H1 (cell line): ENCODE results near the gene PRKAR1B. TPM values are rescaled to one million over a fixed set of nuclear protein-coding genes. Genes with fewer than 3 reads are reported as not detected.

Experiments used
- CTCF ChIA-PET: fragments of 300-600 bp; sonication (Branson Sonifier 250); formaldehyde crosslinking; loops from one replicate; lab custom pipeline; 2021; ENCODE audit not compliant: partially characterized antibody; lab: Charles Lee
- POLR2A ChIA-PET: fragments of 300-600 bp; sonication (Branson Sonifier 250); formaldehyde crosslinking; loops from one replicate; lab custom pipeline; 2021; ENCODE audit warnings: inconsistent platforms; ENCODE audit not compliant: partially characterized antibody; lab: Charles Lee
- DNase-seq, 2 experiments: peaks; one replicate each; pipeline versions ENCODE4 v3.0.0 to v3.0.0-alpha.2; 2010 to 2022; ENCODE audit warnings: low spot score in 2 of 2, low read depth in 1 of 2, mixed read lengths in 1 of 2
- FAIRE-seq: peaks from 2 replicates; lab custom pipeline; 2011; peaks lifted over from hg19 to GRCh38; lab: Jason Lieb, UNC
- H2AFZ ChIP-seq: 2 replicates; pipeline ENCODE4 v1.8.1; 2012; ENCODE audit warnings: low read length, inconsistent platforms
- H2AK5ac ChIP-seq: 2 replicates; pipeline ENCODE4 v1.6.1; 2013; ENCODE audit warnings: low read depth, low read length
- H2BK120ac ChIP-seq: replicated peaks from 2 replicates; pipeline ENCODE3; 2013; ENCODE audit warnings: low read depth, low read length, inconsistent platforms
- H2BK12ac ChIP-seq: 2 replicates; pipeline ENCODE4 v1.6.1; 2013; ENCODE audit warnings: low read depth, low read length
- H2BK15ac ChIP-seq: 2 replicates; pipeline ENCODE4 v1.6.1; 2013; ENCODE audit warnings: low read length
- H2BK20ac ChIP-seq: 2 replicates; pipeline ENCODE4 v1.6.1; 2013; ENCODE audit warnings: low read length
- H2BK5ac ChIP-seq: 2 replicates; pipeline ENCODE4 v1.6.1; 2013; ENCODE audit warnings: low read depth, low read length
- H3K14ac ChIP-seq: 2 replicates; pipeline ENCODE4 v1.6.1; 2013; ENCODE audit warnings: inconsistent platforms; ENCODE audit not compliant: insufficient read length
- H3K18ac ChIP-seq: 2 replicates; pipeline ENCODE4 v1.6.1; 2013; ENCODE audit warnings: low read length; ENCODE audit errors: extremely low read depth
- H3K23ac ChIP-seq: 2 replicates; pipeline ENCODE4 v1.6.1; 2013; ENCODE audit warnings: inconsistent platforms; ENCODE audit not compliant: insufficient read length
- H3K23me2 ChIP-seq: 2 replicates; pipeline ENCODE4 v1.6.1; 2013; ENCODE audit warnings: low read depth, low read length
- H3K27ac ChIP-seq: 2 replicates; pipeline ENCODE4 v1.6.1; 2011; ENCODE audit warnings: low read depth, low read length, inconsistent platforms
- H3K27me3 ChIP-seq, 4 experiments: replicated peaks in 1 of 4; 1 replicate in 1 of 4; 2 replicates in 3 of 4; pipeline versions ENCODE4 v1.6.1 to v1.8.1; 2011 to 2013; ENCODE audit warnings: low read length in 3 of 4, mild to moderate bottlenecking in 3 of 4, inconsistent platforms in 2 of 4, mixed read lengths in 2 of 4, moderate library complexity in 1 of 4; ENCODE audit not compliant: control insufficient read depth in 3 of 4, insufficient read depth in 3 of 4; ENCODE audit errors: extremely low read depth in 1 of 4
- H3K36me3 ChIP-seq, 4 experiments: 2 replicates each; pipeline versions ENCODE4 v1.6.1 to v1.8.1; 2011 to 2013; ENCODE audit warnings: mild to moderate bottlenecking in 4 of 4, low read length in 3 of 4, moderate library complexity in 2 of 4, control low read depth in 1 of 4, inconsistent platforms in 1 of 4; ENCODE audit not compliant: insufficient read depth in 4 of 4, control insufficient read depth in 2 of 4
- H3K4ac ChIP-seq: replicated peaks from 2 replicates; pipeline ENCODE3; 2013; ENCODE audit warnings: low read length, low read depth, mixed read lengths, inconsistent platforms; ENCODE audit not compliant: insufficient read length
- H3K4me1 ChIP-seq, 4 experiments: replicated peaks in 1 of 4; 1 replicate in 1 of 4; 2 replicates in 3 of 4; pipeline versions ENCODE4 v1.6.1 to v1.8.1; 2011 to 2013; ENCODE audit warnings: low read length in 3 of 4, inconsistent platforms in 2 of 4, mixed read lengths in 1 of 4; ENCODE audit not compliant: insufficient read depth in 4 of 4, control insufficient read depth in 3 of 4
- H3K4me2 ChIP-seq, 2 experiments: 2 replicates each; pipeline versions ENCODE4 v1.6.1 to v1.8.1; 2011 to 2013; ENCODE audit warnings: low read depth in 2 of 2, low read length in 2 of 2, control low read depth in 1 of 2, inconsistent platforms in 1 of 2, mild to moderate bottlenecking in 1 of 2; ENCODE audit not compliant: insufficient read depth in 1 of 2
- H3K4me3 ChIP-seq, 4 experiments: fragments of 200-600, 300-600 bp in 1 of 4; sonication (generic), shearing (Covaris generic), sonication (Bioruptor Twin) in 1 of 4; 2 replicates each; pipeline versions ENCODE4 v1.5.1 to v1.8.1; 2011 to 2016; ENCODE audit warnings: low read length in 4 of 4, low read depth in 3 of 4, control low read depth in 2 of 4, inconsistent platforms in 2 of 4, mild to moderate bottlenecking in 2 of 4, mixed read lengths in 1 of 4, moderate library complexity in 1 of 4; ENCODE audit not compliant: insufficient read depth in 2 of 4; ENCODE audit errors: extremely low read depth in 1 of 4
- H3K56ac ChIP-seq: replicated peaks from 2 replicates; pipeline ENCODE3; 2013; ENCODE audit warnings: low read depth, mild to moderate bottlenecking, mixed read lengths, low read length, inconsistent platforms; ENCODE audit not compliant: insufficient read length
- H3K79me1 ChIP-seq: 2 replicates; pipeline ENCODE4 v1.6.1; 2013; ENCODE audit warnings: low read depth, low read length, control low read depth
- H3K79me2 ChIP-seq, 2 experiments: 2 replicates each; pipeline versions ENCODE4 v1.6.1 to v1.8.1; 2012 to 2013; ENCODE audit warnings: low read length in 2 of 2, mild to moderate bottlenecking in 2 of 2, inconsistent platforms in 1 of 2; ENCODE audit not compliant: insufficient read depth in 2 of 2, control insufficient read depth in 1 of 2
- H3K9ac ChIP-seq, 4 experiments: replicated peaks in 1 of 4; 1 replicate in 1 of 4; 2 replicates in 3 of 4; pipeline versions ENCODE4 v1.6.1 to v1.8.1; 2011 to 2013; ENCODE audit warnings: low read depth in 3 of 4, low read length in 3 of 4, control low read depth in 2 of 4, mild to moderate bottlenecking in 2 of 4, moderate library complexity in 2 of 4, inconsistent platforms in 1 of 4; ENCODE audit errors: extremely low read depth in 1 of 4
- H3K9me3 ChIP-seq, 2 experiments: 2 replicates each; pipeline versions ENCODE4 v1.6.1 to v1.8.1; 2012 to 2013; ENCODE audit warnings: mild to moderate bottlenecking in 2 of 2, moderate library complexity in 2 of 2, control low read depth in 1 of 2, inconsistent platforms in 1 of 2, low read depth in 1 of 2, low read length in 1 of 2, mixed read lengths in 1 of 2; ENCODE audit not compliant: insufficient read depth in 2 of 2
- H4K20me1 ChIP-seq, 2 experiments: replicated peaks in 1 of 2; 2 replicates each; pipeline versions ENCODE3 to v1.8.1; 2011 to 2013; ENCODE audit warnings: inconsistent platforms in 2 of 2, low read length in 2 of 2, mild to moderate bottlenecking in 1 of 2; ENCODE audit not compliant: insufficient read depth in 2 of 2, control insufficient read depth in 1 of 2
- H4K5ac ChIP-seq: 2 replicates; pipeline ENCODE4 v1.6.1; 2013; ENCODE audit warnings: low read length, low read depth, mixed read lengths, inconsistent platforms; ENCODE audit not compliant: insufficient read length
- H4K8ac ChIP-seq: 2 replicates; pipeline ENCODE4 v1.8.0; 2013; ENCODE audit warnings: mild to moderate bottlenecking, moderate library complexity, low read length, inconsistent platforms; ENCODE audit not compliant: insufficient read depth; ENCODE audit errors: extremely low read depth
- H4K91ac ChIP-seq: replicated peaks from 2 replicates; pipeline ENCODE3; 2013; ENCODE audit warnings: low read length, mixed read lengths, inconsistent platforms; ENCODE audit not compliant: insufficient read length
- ASH2L ChIP-seq: fragments of 200-600, 300-600 bp; sonication (generic); IDR thresholded peaks from one replicate; pipeline ENCODE4 v1.7.1; 2017; ENCODE audit warnings: low read length
- CHD2 ChIP-seq: IDR thresholded peaks from 2 replicates; pipeline ENCODE4 v1.6.1; 2012; ENCODE audit warnings: low read length, improper control_type of control experiment
- TCF12 ChIP-seq: IDR thresholded peaks from 2 replicates; pipeline ENCODE4 v1.6.1; 2011; ENCODE audit warnings: low read depth, mild to moderate bottlenecking, low read length
- TEAD4 ChIP-seq: IDR thresholded peaks from 2 replicates; pipeline ENCODE4 v1.6.1; 2012; ENCODE audit warnings: low read depth, low read length, inconsistent platforms, mixed read lengths
- YY1 ChIP-seq: IDR thresholded peaks from 2 replicates; pipeline ENCODE4 v1.6.1; 2011; ENCODE audit warnings: low read depth, mild to moderate bottlenecking, low read length
- WGBS, 2 experiments: shearing (Covaris generic) in 1 of 2; methylation state at CpG; one replicate each; pipeline versions ENCODE4 v1.1.6 to v1.1.7; 2013 to 2015; ENCODE audit warnings: low lambda C conversion rate in 2 of 2, mixed read lengths in 2 of 2, inconsistent platforms in 1 of 2, low coverage in 1 of 2, missing lambda C conversion rate in 1 of 2; ENCODE audit not compliant: insufficient replicate concordance in 2 of 2, insufficient coverage in 1 of 2, insufficient read length in 1 of 2; ENCODE audit errors: extremely low coverage in 1 of 2, missing lambda C conversion rate in 1 of 2; 5-methylcytosine and 5-hydroxymethylcytosine counted together
- polyA plus RNA-seq, 7 experiments: library from polyadenylated mRNA; depleted of rRNA in 3 of 7; stranded (reverse) in 5 of 7; unstranded in 2 of 7; fragments of >200 nt in 5 of 7; fragments of 200-250 nt in 2 of 7; gene quantifications; 1 replicate in 5 of 7; 2 replicates in 1 of 7; 4 replicates in 1 of 7; pipeline versions ENCODE4 v1.2.1 to v1.2.3, GENCODE V29; 2011 to 2013; ENCODE audit warnings: missing spikeins in 2 of 7, mixed read lengths in 2 of 7
- total RNA-seq: library from RNA; stranded (reverse); fragmentation: NEBNext Ultra II Directional; extraction: Animal tissue kit (Norgen Biotek cat#: 25700); gene quantifications from 2 replicates; pipeline ENCODE4 v1.2.1, GENCODE V29; 2021
- TF ChIP-seq, protein P1 (sequence below): IDR thresholded peaks from 2 replicates; pipeline ENCODE4 v1.6.1; 2012; ENCODE audit warnings: inconsistent platforms

Gene PRKAR1B
- total and polyA plus RNA-seq, 2 of the 8 experiments (the other 6 are each of a cell fraction or from before 2014, with no cell fraction given), result 12.3 to 55.7 TPM

DNA sequence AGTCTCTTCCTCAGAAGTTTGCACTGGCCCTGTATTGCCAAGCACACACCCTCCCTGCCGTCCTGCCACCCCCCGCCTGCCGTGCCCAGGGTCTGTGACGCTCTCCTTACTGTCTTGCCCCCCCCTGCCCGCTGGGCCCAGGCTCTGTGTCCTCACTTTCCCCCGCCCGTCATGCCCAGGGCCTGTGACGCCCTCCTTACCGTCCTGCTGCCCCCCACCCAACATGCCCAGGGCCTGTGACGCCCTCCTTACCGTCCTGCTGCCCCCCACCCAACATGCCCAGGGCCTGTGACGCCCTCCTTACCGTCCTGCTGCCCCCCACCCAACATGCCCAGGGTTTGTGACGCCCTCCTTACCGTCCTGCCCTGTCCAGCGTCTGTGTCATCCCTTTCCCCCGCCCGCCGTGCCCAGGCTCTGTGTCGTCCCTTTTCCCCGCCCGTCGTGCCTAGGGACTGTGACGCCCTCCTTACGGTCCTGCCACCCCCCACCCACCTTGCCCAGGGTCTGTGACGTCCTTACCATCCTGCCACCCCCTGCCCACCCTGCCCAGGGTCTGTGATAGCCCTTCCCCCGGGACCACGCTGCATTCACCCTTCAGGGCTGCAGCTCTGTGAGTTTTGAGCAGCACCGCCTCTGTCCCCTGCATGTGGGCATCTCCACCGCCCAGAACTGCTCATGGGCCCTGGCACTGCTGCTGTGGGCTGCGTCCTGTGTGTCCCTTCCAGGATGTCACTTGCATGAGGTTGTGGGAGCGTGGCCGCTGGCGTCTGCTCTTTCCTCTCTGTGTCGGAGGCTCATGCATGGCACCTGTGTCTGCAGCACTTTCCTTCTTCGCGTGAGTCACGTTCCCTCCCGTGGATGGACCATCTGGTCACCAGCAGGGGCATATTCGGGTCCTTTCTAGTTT is 19.3 kb upstream of the PRKAR1B start:
- H3K4me2 ChIP-seq, result no peak overlapping the region
- H3K56ac ChIP-seq, result no peak overlapping the region
- TF ChIP-seq YY1, result no peak
- TF ChIP-seq, protein P1, sequence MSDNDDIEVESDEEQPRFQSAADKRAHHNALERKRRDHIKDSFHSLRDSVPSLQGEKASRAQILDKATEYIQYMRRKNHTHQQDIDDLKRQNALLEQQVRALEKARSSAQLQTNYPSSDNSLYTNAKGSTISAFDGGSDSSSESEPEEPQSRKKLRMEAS, result no peak
- no peak for TF ChIP-seq TCF12
- TF ChIP-seq ASH2L, result no peak
- TF ChIP-seq CHD2, result no peak
- no peak for TF ChIP-seq TEAD4
- no peak overlapping the region for H3K9ac ChIP-seq
- no peaks in the 10 kb centered on the region; a peak in 1 of 7 replicates for H3K27me3 ChIP-seq
- H2AFZ ChIP-seq, result no peak overlapping the region
- no peak overlapping the region for H4K5ac ChIP-seq
- H3K4ac ChIP-seq, result no peak overlapping the region
- no peaks in the 10 kb centered on the region for H3K4me1 ChIP-seq
- H3K4me3 ChIP-seq, result no peak overlapping the region
- H3K36me3 ChIP-seq, result peaks cover 2 to 9% (median 5%) of the 10 kb centered on the region in 4 experiments; a peak in 7 of 8 replicates
- H3K14ac ChIP-seq, result no peak overlapping the region
- POLR2A ChIA-PET, result no interaction called here
- no peak overlapping the region for H2AK5ac ChIP-seq
- no peak for DNase-seq
- no peak overlapping the region for H2BK15ac ChIP-seq
- peaks cover 0 to 18% of the 10 kb centered on the region in 2 experiments; a peak in 2 of 4 replicates for H3K79me2 ChIP-seq
- no peak for FAIRE-seq
- no peak overlapping the region for H2BK120ac ChIP-seq
- no peak overlapping the region for H3K27ac ChIP-seq
- no peak overlapping the region for H3K18ac ChIP-seq
- no peak overlapping the region for H4K8ac ChIP-seq
- 89% methylated on average over 12 of the region's 40 CpGs; no CpG with 5 or more reads in 1 of the 2 experiments for WGBS, 2 experiments
- CTCF ChIA-PET, result no interaction called here
- no peak overlapping the region for H2BK5ac ChIP-seq
- H4K91ac ChIP-seq, result no peak overlapping the region
- H2BK12ac ChIP-seq, result no peak overlapping the region
- peaks cover 0 to 13% of the 10 kb centered on the region in 2 experiments for H4K20me1 ChIP-seq
- peaks cover 4% of the 10 kb centered on the region for H3K79me1 ChIP-seq
- H3K9me3 ChIP-seq, result no peaks in the 10 kb centered on the region
- H3K23me2 ChIP-seq, result no peaks in the 10 kb centered on the region
- H3K23ac ChIP-seq, result no peak overlapping the region
- H2BK20ac ChIP-seq, result no peak overlapping the region
